Loucy (cell line): ENCODE results near the gene AGO3.

Experiments used
- CTCF ChIP-seq: fragments of 200-600 bp; sonication (generic); conservative IDR thresholded peaks from 2 replicates; pipeline ENCODE4 v1.5.1; 2014; ENCODE audit warnings: mild to moderate bottlenecking, antibody characterized with exemption, low read length
- EZH2phosphoT487 ChIP-seq: fragments of 200-600 bp; IDR thresholded peaks from 2 replicates; pipeline ENCODE4 v1.6.1; 2018; ENCODE audit warnings: antibody characterized with exemption, mild to moderate bottlenecking, moderate library complexity, borderline replicate concordance

- TF ChIP-seq CTCF, result no peak
- TF ChIP-seq EZH2phosphoT487, result no peak
Measured at GRCh38 chr1:36027766-36028165, 96.9 kb downstream of the AGO3 start.
